ENCODE data around the gene NAA38.

The NAA38 gene

GRCh38 chr17:7822126-7822525 lies 35.2 kb downstream of the NAA38 start:
- Histone ChIP-seq H3K9me3 (ENCODE audit: insufficient read depth, low read length) (no peaks in the 10 kb centered on the region), H3K79me2 (ENCODE audit: low read length) (no peaks in the 10 kb centered on the region), H4K20me1 (ENCODE audit: insufficient read depth, low read length) (no peaks in the 10 kb centered on the region), H3K4me1 (ENCODE audit: low read length) (no peaks in the 10 kb centered on the region), H3K27me3 (ENCODE audit: low read depth, low read length) (0 out of 2 replicates have a peak, but pooled peaks cover 3% of the 10 kb centered on the region), H2AFZ (ENCODE audit: low read depth, low read length) (no peak overlapping the region), H3K9ac (ENCODE audit: low read length) (no peak overlapping the region), H3K36me3 (replicated peaks; ENCODE audit: low read depth, low read length) (no peaks in the 10 kb centered on the region), H3K27ac (ENCODE audit: low read length) (no peak overlapping the region), H3K4me3 (ENCODE audit: low read length) (no peak overlapping the region), H3K4me2 (ENCODE audit: low read length) (no peak overlapping the region)
- TF ChIP-seq EZH2phosphoT487 (IDR thresholded peaks at IDR 0.05; ENCODE audit: low read depth), result no peak
- no peak for TF ChIP-seq CTCF (IDR thresholded peaks at IDR 0.05; ENCODE audit: low read depth, low read length)

- Histone ChIP-seq H3K27ac (ENCODE audit: low read length) (no peak overlapping the region), H4K20me1 (ENCODE audit: insufficient read depth, low read length) (no peaks in the 10 kb centered on the region), H3K79me2 (ENCODE audit: low read length) (no peaks in the 10 kb centered on the region), H3K4me1 (ENCODE audit: low read length) (no peaks in the 10 kb centered on the region), H2AFZ (ENCODE audit: low read depth, low read length) (no peak overlapping the region), H3K4me3 (ENCODE audit: low read length) (no peak overlapping the region), H3K9ac (ENCODE audit: low read length) (no peak overlapping the region), H3K4me2 (ENCODE audit: low read length) (no peak overlapping the region), H3K36me3 (replicated peaks; ENCODE audit: low read depth, low read length) (no peaks in the 10 kb centered on the region), H3K9me3 (ENCODE audit: insufficient read depth, low read length) (no peaks in the 10 kb centered on the region), H3K27me3 (ENCODE audit: low read depth, low read length) (no peaks in the 10 kb centered on the region)
- TF ChIP-seq CTCF (IDR thresholded peaks at IDR 0.05; ENCODE audit: low read depth, low read length) (no peak), EZH2phosphoT487 (IDR thresholded peaks at IDR 0.05; ENCODE audit: low read depth) (no peak)
These were observed 37.1 kb downstream of the NAA38 start for GRCh38 chr17:7820231-7820630.

- Histone ChIP-seq H3K27ac (ENCODE audit: low read length) (no peak overlapping the region), H3K79me2 (ENCODE audit: low read length) (no peaks in the 10 kb centered on the region), H3K27me3 (ENCODE audit: low read depth, low read length) (no peaks in the 10 kb centered on the region), H3K4me1 (ENCODE audit: low read length) (no peaks in the 10 kb centered on the region), H3K36me3 (replicated peaks; ENCODE audit: low read depth, low read length) (no peaks in the 10 kb centered on the region), H3K4me3 (ENCODE audit: low read length) (no peak overlapping the region), H3K9ac (ENCODE audit: low read length) (no peak overlapping the region), H2AFZ (ENCODE audit: low read depth, low read length) (no peak overlapping the region), H3K9me3 (ENCODE audit: insufficient read depth, low read length) (no peaks in the 10 kb centered on the region), H3K4me2 (ENCODE audit: low read length) (no peak overlapping the region), H4K20me1 (ENCODE audit: insufficient read depth, low read length) (no peaks in the 10 kb centered on the region)
- TF ChIP-seq EZH2phosphoT487 (IDR thresholded peaks at IDR 0.05; ENCODE audit: low read depth), result no peak
- no peak for TF ChIP-seq CTCF (IDR thresholded peaks at IDR 0.05; ENCODE audit: low read depth, low read length)
These were observed 38.4 kb downstream of the NAA38 start for GRCh38 chr17:7818746-7819645.

- Histone ChIP-seq H3K4me1 (ENCODE audit: low read length) (no peaks in the 10 kb centered on the region), H3K27me3 (ENCODE audit: low read depth, low read length) (no peaks in the 10 kb centered on the region), H3K4me3 (ENCODE audit: low read length) (no peak overlapping the region), H3K36me3 (replicated peaks; ENCODE audit: low read depth, low read length) (no peaks in the 10 kb centered on the region), H3K79me2 (ENCODE audit: low read length) (no peaks in the 10 kb centered on the region), H3K4me2 (ENCODE audit: low read length) (no peak overlapping the region), H3K9ac (ENCODE audit: low read length) (no peak overlapping the region), H3K27ac (ENCODE audit: low read length) (no peak overlapping the region), H2AFZ (ENCODE audit: low read depth, low read length) (no peak overlapping the region), H4K20me1 (ENCODE audit: insufficient read depth, low read length) (no peaks in the 10 kb centered on the region), H3K9me3 (ENCODE audit: insufficient read depth, low read length) (no peaks in the 10 kb centered on the region)
- TF ChIP-seq CTCF (IDR thresholded peaks at IDR 0.05; ENCODE audit: low read depth, low read length), result no peak
- no peak for TF ChIP-seq EZH2phosphoT487 (IDR thresholded peaks at IDR 0.05; ENCODE audit: low read depth)
These were observed 39.3 kb downstream of the NAA38 start for GRCh38 chr17:7818026-7818425.
